Mesenchymal stem cell (in vitro differentiated cells and primary cell): ENCODE measurements around the gene GUCD1.
A peak's percentile ranks its signal among the peaks of the same experiment; 100 is the strongest.

Experiments used
- DNase-seq: peaks from one replicate; pipeline ENCODE4 v3.0.0-alpha.2; 2013
- H2AFZ ChIP-seq: one replicate; pipeline ENCODE4 v1.6.1; 2013; ENCODE audit warnings: low read depth, mild to moderate bottlenecking, control low read depth, inconsistent platforms, low read length, moderate library complexity
- H2AK5ac ChIP-seq: 2 replicates; pipeline ENCODE4 v1.6.1; 2013; ENCODE audit warnings: low read length, moderate library complexity, mild to moderate bottlenecking, inconsistent platforms; ENCODE audit not compliant: severe bottlenecking
- H2BK120ac ChIP-seq: one replicate; pipeline ENCODE4 v1.6.1; 2013; ENCODE audit warnings: low read depth, mild to moderate bottlenecking, inconsistent platforms, low read length, moderate library complexity
- H2BK12ac ChIP-seq, 2 experiments: one replicate each; pipeline ENCODE4 v1.6.1; 2013; ENCODE audit warnings: inconsistent platforms in 2 of 2, low read length in 2 of 2, mild to moderate bottlenecking in 2 of 2, moderate library complexity in 2 of 2, control low read depth in 1 of 2
- H2BK15ac ChIP-seq: one replicate; pipeline ENCODE4 v1.6.1; 2013; ENCODE audit warnings: mild to moderate bottlenecking, low read depth, inconsistent platforms; ENCODE audit not compliant: poor library complexity, severe bottlenecking
- H2BK5ac ChIP-seq: 2 replicates; pipeline ENCODE4 v1.6.1; 2013; ENCODE audit warnings: low read depth, mild to moderate bottlenecking, low read length, control low read depth, inconsistent platforms; ENCODE audit not compliant: poor library complexity, severe bottlenecking
- H3K14ac ChIP-seq, 2 experiments: one replicate each; pipeline ENCODE4 v1.6.1; 2013; ENCODE audit warnings: inconsistent platforms in 2 of 2, low read length in 2 of 2, control low read depth in 1 of 2, mild to moderate bottlenecking in 1 of 2, moderate library complexity in 1 of 2
- H3K18ac ChIP-seq, 2 experiments: one replicate each; pipeline ENCODE4 v1.6.1; 2013; ENCODE audit warnings: inconsistent platforms in 2 of 2, low read length in 2 of 2, control low read depth in 1 of 2, low read depth in 1 of 2, mild to moderate bottlenecking in 1 of 2
- H3K23ac ChIP-seq, 2 experiments: one replicate each; pipeline ENCODE4 v1.6.1; 2013; ENCODE audit warnings: inconsistent platforms in 2 of 2, low read length in 2 of 2, mild to moderate bottlenecking in 2 of 2, moderate library complexity in 2 of 2, control low read depth in 1 of 2
- H3K27ac ChIP-seq: 2 replicates; pipeline ENCODE4 v1.5.1; 2013; ENCODE audit warnings: mild to moderate bottlenecking, moderate library complexity, low read length, control low read depth, inconsistent platforms; ENCODE audit not compliant: poor library complexity, severe bottlenecking
- H3K27me3 ChIP-seq, 2 experiments: 2 replicates each; pipeline versions ENCODE4 v1.6.1 to v1.7.0; 2013; ENCODE audit warnings: low read length in 2 of 2, mild to moderate bottlenecking in 2 of 2, moderate library complexity in 2 of 2, control low read depth in 1 of 2, inconsistent platforms in 1 of 2; ENCODE audit not compliant: control insufficient read depth in 1 of 2, insufficient read depth in 1 of 2
- H3K36me3 ChIP-seq, 2 experiments: 2 replicates each; pipeline versions ENCODE4 v1.6.1 to v1.7.0; 2013; ENCODE audit warnings: low read length in 2 of 2, control low read depth in 1 of 2, inconsistent platforms in 1 of 2, low read depth in 1 of 2, mild to moderate bottlenecking in 1 of 2; ENCODE audit not compliant: insufficient read depth in 2 of 2, control insufficient read depth in 1 of 2
- H3K4ac ChIP-seq, 2 experiments: one replicate each; pipeline ENCODE4 v1.6.1; 2013; ENCODE audit warnings: inconsistent platforms in 2 of 2, low read length in 2 of 2, mild to moderate bottlenecking in 2 of 2, moderate library complexity in 2 of 2, control low read depth in 1 of 2, low read depth in 1 of 2
- H3K4me1 ChIP-seq: 2 replicates; pipeline ENCODE4 v1.6.1; 2013; ENCODE audit warnings: low read depth, low read length, control low read depth; ENCODE audit not compliant: control insufficient read depth, insufficient read depth
- H3K4me2 ChIP-seq: 2 replicates; pipeline ENCODE4 v1.6.1; 2013; ENCODE audit warnings: low read length, mild to moderate bottlenecking, inconsistent platforms; ENCODE audit not compliant: poor library complexity, severe bottlenecking
- H3K4me3 ChIP-seq, 2 experiments: 2 replicates each; pipeline versions ENCODE4 v1.5.1 to v1.7.0; 2013; ENCODE audit warnings: low read length in 2 of 2, mild to moderate bottlenecking in 2 of 2, control low read depth in 1 of 2, low read depth in 1 of 2; ENCODE audit not compliant: insufficient read depth in 1 of 2
- H3K79me1 ChIP-seq: replicated peaks from 2 replicates; pipeline ENCODE4 v1.6.1; 2013; ENCODE audit warnings: mild to moderate bottlenecking, control low read depth, low read length, inconsistent platforms; ENCODE audit not compliant: poor library complexity, severe bottlenecking
- H3K9ac ChIP-seq: 2 replicates; pipeline ENCODE4 v1.7.0; 2013; ENCODE audit warnings: mild to moderate bottlenecking, low read length, moderate library complexity
- H3K9me3 ChIP-seq: 2 replicates; pipeline ENCODE4 v1.7.0; 2013; ENCODE audit warnings: mild to moderate bottlenecking, low read length; ENCODE audit not compliant: control insufficient read depth
- H4K8ac ChIP-seq: one replicate; pipeline ENCODE4 v1.6.1; 2013; ENCODE audit warnings: inconsistent platforms, mild to moderate bottlenecking, low read length, moderate library complexity
- H4K91ac ChIP-seq: one replicate; pipeline ENCODE4 v1.6.1; 2013; ENCODE audit warnings: mild to moderate bottlenecking, low read length, inconsistent platforms
- WGBS: methylation state at CpG from one replicate; pipeline ENCODE4 v1.1.7; 2013; ENCODE audit warnings: mixed read lengths; 5-methylcytosine and 5-hydroxymethylcytosine counted together

GUCD1 gene

GRCh38 chr22:24496234-24496633, 58.7 kb downstream of the GUCD1 start:
- Histone ChIP-seq H3K36me3 (no peaks in the 10 kb centered on the region), H3K27me3 (peaks cover 27 to 42% of the 10 kb centered on the region in 2 experiments), H3K4me3 (no peak overlapping the region), H3K4ac (no peak overlapping the region), H3K9me3 (no peaks in the 10 kb centered on the region), H3K9ac (no peak overlapping the region), H3K18ac (no peak overlapping the region), H3K4me1 (peaks cover 18% of the 10 kb centered on the region), H2AK5ac (no peak overlapping the region), H3K79me1 (no peaks in the 10 kb centered on the region), H3K27ac (no peak overlapping the region), H2BK12ac (no peak overlapping the region), H2BK120ac (no peak overlapping the region), H2BK15ac (no peak overlapping the region), H3K14ac (no peak overlapping the region), H4K8ac (no peak overlapping the region), H4K91ac (no peak overlapping the region), H2AFZ (no peak overlapping the region), H2BK5ac (no peak overlapping the region), H3K23ac (no peak overlapping the region), H3K4me2 (no peak overlapping the region)
- 85% methylated on average over 5 of the region's 5 CpGs for WGBS
- DNase-seq, result no peak

GRCh38 chr22:24495365-24495675, 59.6 kb downstream of the GUCD1 start:
- Histone ChIP-seq H2AFZ (no peak overlapping the region), H3K36me3 (no peaks in the 10 kb centered on the region), H3K9me3 (no peaks in the 10 kb centered on the region), H3K4me3 (peak overlapping the region in 1 of 2 experiments; percentile 9), H2AK5ac (no peak overlapping the region), H2BK5ac (no peak overlapping the region), H3K9ac (no peak overlapping the region), H3K4ac (no peak overlapping the region), H3K27me3 (peaks cover 27 to 41% of the 10 kb centered on the region in 2 experiments), H3K79me1 (no peaks in the 10 kb centered on the region), H3K4me2 (no peak overlapping the region), H3K18ac (no peak overlapping the region), H3K27ac (no peak overlapping the region), H3K4me1 (peaks cover 16% of the 10 kb centered on the region), H2BK12ac (no peak overlapping the region), H4K8ac (no peak overlapping the region), H4K91ac (no peak overlapping the region), H2BK120ac (no peak overlapping the region), H3K14ac (no peak overlapping the region), H2BK15ac (no peak overlapping the region), H3K23ac (no peak overlapping the region)
- no peak for DNase-seq
- 97% methylated on average over 17 of the region's 17 CpGs for WGBS

- Histone ChIP-seq H3K4me1 (peaks cover 13% of the 10 kb centered on the region), H3K18ac (peak within 1 kb of the TSS in 1 of 2 experiments; percentile 46), H3K27ac (no peak within 1 kb of the TSS), H2AFZ (no peak within 1 kb of the TSS), H2AK5ac (no peak within 1 kb of the TSS), H3K79me1 (no peaks in the 10 kb centered on the region), H4K91ac (no peak within 1 kb of the TSS), H3K9me3 (no peaks in the 10 kb centered on the region), H2BK12ac (no peak within 1 kb of the TSS), H3K4me2 (peak within 1 kb of the TSS; percentile 41), H3K4me3 (peak within 1 kb of the TSS; percentile 25 to 66), H2BK15ac (no peak within 1 kb of the TSS), H3K14ac (no peak within 1 kb of the TSS), H3K27me3 (peaks cover 27 to 39% of the 10 kb centered on the region in 2 experiments), H4K8ac (no peak within 1 kb of the TSS), H3K9ac (peak within 1 kb of the TSS; percentile 36), H3K23ac (peak within 1 kb of the TSS in 1 of 2 experiments; percentile 32), H2BK120ac (no peak within 1 kb of the TSS), H2BK5ac (no peak within 1 kb of the TSS), H3K36me3 (no peaks in the 10 kb centered on the region), H3K4ac (no peak within 1 kb of the TSS)
- WGBS, result 41% methylated on average over 73 of the region's 76 CpGs
- DNase-seq, result no peak
Observed at GRCh38 chr22:24494528-24495364, 60.2 kb downstream of the GUCD1 start, which contains the start of gene UPB1. UPB1 (plus strand) TSS chr22:24495332; CDS start chr22:24495404, 72 bp downstream.

GRCh38 chr22:24494167-24494527, 60.8 kb downstream of the GUCD1 start:
- H3K9me3 ChIP-seq, result no peaks in the 10 kb centered on the region
- peak overlapping the region in 1 of 2 experiments; percentile 46 for H3K18ac ChIP-seq
- peak overlapping the region; percentile 25 to 66 for H3K4me3 ChIP-seq
- peak overlapping the region; percentile 41 for H3K4me2 ChIP-seq
- H4K8ac ChIP-seq, result no peak overlapping the region
- H2BK15ac ChIP-seq, result no peak overlapping the region
- no peak overlapping the region for H3K23ac ChIP-seq
- peaks cover 27 to 35% of the 10 kb centered on the region in 2 experiments for H3K27me3 ChIP-seq
- no peak for DNase-seq
- H3K14ac ChIP-seq, result no peak overlapping the region
- no peaks in the 10 kb centered on the region for H3K79me1 ChIP-seq
- no peak overlapping the region for H3K4ac ChIP-seq
- no peak overlapping the region for H3K27ac ChIP-seq
- WGBS, result 33% methylated on average over 21 of the region's 21 CpGs
- H2BK120ac ChIP-seq, result no peak overlapping the region
- H4K91ac ChIP-seq, result no peak overlapping the region
- no peak overlapping the region for H2BK5ac ChIP-seq
- H3K9ac ChIP-seq, result peak overlapping the region; percentile 36
- H2AK5ac ChIP-seq, result no peak overlapping the region
- no peak overlapping the region for H2BK12ac ChIP-seq
- no peaks in the 10 kb centered on the region for H3K36me3 ChIP-seq
- H2AFZ ChIP-seq, result no peak overlapping the region
- peaks cover 13% of the 10 kb centered on the region for H3K4me1 ChIP-seq
